Astrocyte (in vitro differentiated cells and primary cell): ENCODE data around the gene GMDS. TPM values are rescaled to one million over a fixed set of nuclear protein-coding genes. Genes with fewer than 3 reads are reported as not detected.

Experiments
- DNase-seq: peaks from one replicate; pipeline ENCODE4 v3.0.0-alpha.2; 2010; ENCODE audit warnings: low read depth
- FAIRE-seq: peaks from 2 replicates; lab custom pipeline; 2011; peaks lifted over from hg19 to GRCh38; lab: Jason Lieb, UNC
- H2AFZ ChIP-seq: 2 replicates; pipeline ENCODE4 v1.6.0; 2012; ENCODE audit warnings: low read depth, low read length, inconsistent platforms
- H3K27ac ChIP-seq: 2 replicates; pipeline ENCODE4 v1.5.1; 2011; ENCODE audit warnings: low read depth, low read length, inconsistent platforms
- H3K27me3 ChIP-seq: 2 replicates; pipeline ENCODE4 v1.6.0; 2011; ENCODE audit warnings: low read length, inconsistent platforms; ENCODE audit not compliant: insufficient read depth
- H3K36me3 ChIP-seq: 2 replicates; pipeline ENCODE4 v1.5.1; 2011; ENCODE audit warnings: low read length, inconsistent platforms; ENCODE audit not compliant: insufficient read depth
- H3K4me1 ChIP-seq: 2 replicates; pipeline ENCODE4 v1.5.1; 2011; ENCODE audit warnings: low read length, inconsistent platforms; ENCODE audit not compliant: insufficient read depth
- H3K4me2 ChIP-seq: 2 replicates; pipeline ENCODE4 v1.6.0; 2012; ENCODE audit warnings: low read length, inconsistent platforms
- H3K4me3 ChIP-seq: 2 replicates; pipeline ENCODE4 v1.5.1; 2011; ENCODE audit warnings: low read depth, mild to moderate bottlenecking, low read length, inconsistent platforms; ENCODE audit not compliant: insufficient read depth
- H3K79me2 ChIP-seq: 2 replicates; pipeline ENCODE4 v1.6.0; 2012; ENCODE audit warnings: mild to moderate bottlenecking, low read length, inconsistent platforms; ENCODE audit not compliant: insufficient read depth
- H3K9ac ChIP-seq: 2 replicates; pipeline ENCODE4 v1.6.0; 2012; ENCODE audit warnings: mild to moderate bottlenecking, low read length, inconsistent platforms
- H3K9me3 ChIP-seq: 2 replicates; pipeline ENCODE4 v1.5.1; 2012; ENCODE audit warnings: low read depth, mild to moderate bottlenecking, low read length, inconsistent platforms; ENCODE audit not compliant: insufficient read depth
- H4K20me1 ChIP-seq: 2 replicates; pipeline ENCODE4 v1.6.0; 2012; ENCODE audit warnings: low read length, inconsistent platforms; ENCODE audit not compliant: insufficient read depth
- H3K27ac Mint-ChIP-seq: one replicate; pipeline ENCODE4 v1.8.0; 2021; ENCODE audit warnings: mild to moderate bottlenecking, mixed read lengths; ENCODE audit not compliant: unreplicated experiment
- H3K27me3 Mint-ChIP-seq: one replicate; pipeline ENCODE4 v1.8.0; 2021; ENCODE audit warnings: low read depth, mixed read lengths; ENCODE audit not compliant: unreplicated experiment
- H3K36me3 Mint-ChIP-seq: one replicate; pipeline ENCODE4 v1.8.0; 2021; ENCODE audit warnings: low read depth, mixed read lengths; ENCODE audit not compliant: unreplicated experiment
- H3K4me1 Mint-ChIP-seq: one replicate; pipeline ENCODE4 v1.8.0; 2021; ENCODE audit warnings: low read depth, mixed read lengths; ENCODE audit not compliant: unreplicated experiment
- H3K4me3 Mint-ChIP-seq: one replicate; pipeline ENCODE4 v1.8.0; 2021; ENCODE audit warnings: mild to moderate bottlenecking, moderate library complexity, mixed read lengths; ENCODE audit not compliant: unreplicated experiment
- H3K9me3 Mint-ChIP-seq: one replicate; pipeline ENCODE4 v1.8.0; 2021; ENCODE audit warnings: mild to moderate bottlenecking, mixed read lengths; ENCODE audit not compliant: unreplicated experiment
- EZH2 ChIP-seq: IDR thresholded peaks from 2 replicates; pipeline ENCODE4 v1.6.1; 2012; ENCODE audit warnings: mild to moderate bottlenecking, low read length, inconsistent platforms; ENCODE audit not compliant: insufficient read depth
- total RNA-seq: library from RNA; stranded (reverse); gene quantifications from 2 replicates; pipeline ENCODE4 v1.2.1, GENCODE V29; 2021
- TF ChIP-seq, protein P1 (sequence below): IDR thresholded peaks from 2 replicates; pipeline ENCODE4 v1.5.1; 2011; ENCODE audit warnings: low read depth, mild to moderate bottlenecking, inconsistent platforms, low read length, moderate library complexity; ENCODE audit not compliant: insufficient read depth

Gene GMDS
- total RNA-seq, 1 donor from 2014 or later = 9.4 TPM

DNA sequence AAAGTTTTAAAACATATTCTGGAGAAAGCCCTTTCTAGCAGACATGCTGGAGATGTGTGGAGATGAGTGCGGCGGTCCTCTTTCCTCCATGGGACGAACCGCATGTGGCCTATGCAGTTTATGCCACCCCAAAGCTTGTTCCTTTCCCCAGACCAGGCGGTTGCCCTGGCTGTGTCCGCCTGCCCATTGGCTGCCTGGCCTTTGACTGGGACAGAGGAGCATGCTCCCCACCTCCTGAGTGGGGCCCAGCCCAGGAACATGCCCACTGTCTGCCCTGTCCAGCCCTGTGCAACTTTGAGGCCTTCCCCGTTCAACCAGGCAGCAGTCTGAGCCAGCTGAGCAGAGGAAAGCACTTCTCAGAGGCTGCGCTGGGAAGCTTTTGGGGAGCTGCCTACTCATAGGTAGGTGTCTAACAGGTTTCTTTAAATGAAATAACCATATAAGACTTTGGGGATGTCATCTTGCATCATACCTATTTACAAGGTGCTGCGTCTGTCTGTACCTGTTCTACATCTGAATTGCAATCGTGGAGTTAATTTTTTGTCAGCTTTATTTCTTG is 615.1 kb downstream of the GMDS start:
- Mint-ChIP-seq H3K27ac (no peak overlapping the region), H3K4me1 (peaks cover 4% of the 10 kb centered on the region), H3K4me3 (no peak overlapping the region), H3K27me3 (peaks cover 80% of the 10 kb centered on the region), H3K9me3 (peaks cover 4% of the 10 kb centered on the region), H3K36me3 (no peaks in the 10 kb centered on the region)
- H3K9me3 ChIP-seq = no peaks in the 10 kb centered on the region
- H4K20me1 ChIP-seq = peaks cover 15% of the 10 kb centered on the region
- no peak overlapping the region for H3K27ac ChIP-seq
- H3K36me3 ChIP-seq = no peaks in the 10 kb centered on the region
- no peaks in the 10 kb centered on the region for H3K79me2 ChIP-seq
- peaks cover 35% of the 10 kb centered on the region for H3K27me3 ChIP-seq
- peak overlapping the region; percentile 16 for H3K4me2 ChIP-seq
- no peak overlapping the region for H3K9ac ChIP-seq
- no peak overlapping the region for H3K4me3 ChIP-seq
- FAIRE-seq = no peak
- no peak for DNase-seq
- H2AFZ ChIP-seq = no peak overlapping the region
- TF ChIP-seq, protein P1, sequence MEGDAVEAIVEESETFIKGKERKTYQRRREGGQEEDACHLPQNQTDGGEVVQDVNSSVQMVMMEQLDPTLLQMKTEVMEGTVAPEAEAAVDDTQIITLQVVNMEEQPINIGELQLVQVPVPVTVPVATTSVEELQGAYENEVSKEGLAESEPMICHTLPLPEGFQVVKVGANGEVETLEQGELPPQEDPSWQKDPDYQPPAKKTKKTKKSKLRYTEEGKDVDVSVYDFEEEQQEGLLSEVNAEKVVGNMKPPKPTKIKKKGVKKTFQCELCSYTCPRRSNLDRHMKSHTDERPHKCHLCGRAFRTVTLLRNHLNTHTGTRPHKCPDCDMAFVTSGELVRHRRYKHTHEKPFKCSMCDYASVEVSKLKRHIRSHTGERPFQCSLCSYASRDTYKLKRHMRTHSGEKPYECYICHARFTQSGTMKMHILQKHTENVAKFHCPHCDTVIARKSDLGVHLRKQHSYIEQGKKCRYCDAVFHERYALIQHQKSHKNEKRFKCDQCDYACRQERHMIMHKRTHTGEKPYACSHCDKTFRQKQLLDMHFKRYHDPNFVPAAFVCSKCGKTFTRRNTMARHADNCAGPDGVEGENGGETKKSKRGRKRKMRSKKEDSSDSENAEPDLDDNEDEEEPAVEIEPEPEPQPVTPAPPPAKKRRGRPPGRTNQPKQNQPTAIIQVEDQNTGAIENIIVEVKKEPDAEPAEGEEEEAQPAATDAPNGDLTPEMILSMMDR = no peak
- TF ChIP-seq EZH2 = no peak
- H3K4me1 ChIP-seq = peaks cover 10% of the 10 kb centered on the region

DNA sequence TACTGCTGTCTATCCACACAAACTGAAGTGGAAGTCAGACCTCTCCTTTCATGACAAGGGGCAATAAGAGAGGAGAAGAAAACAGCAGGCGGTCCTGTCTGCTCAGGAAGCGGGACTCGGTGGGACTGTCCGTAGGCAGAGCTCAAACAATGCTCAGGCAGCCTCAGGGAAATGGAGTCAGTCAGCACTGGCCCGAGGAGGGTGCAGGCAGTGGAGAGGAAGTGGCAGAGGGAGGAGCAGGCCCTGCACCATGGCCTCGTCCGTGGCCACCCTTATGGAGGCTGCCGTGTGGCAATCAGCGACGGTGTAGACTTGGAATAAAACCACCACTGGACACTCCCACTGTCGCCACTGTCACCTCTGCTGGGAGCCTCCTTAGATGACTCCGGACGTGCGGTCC is 616.1 kb downstream of the GMDS start:
- no peak overlapping the region for H2AFZ ChIP-seq
- no peaks in the 10 kb centered on the region for H3K9me3 ChIP-seq
- no peaks in the 10 kb centered on the region for H3K79me2 ChIP-seq
- FAIRE-seq = no peak
- Mint-ChIP-seq H3K27me3 (peaks cover 75% of the 10 kb centered on the region), H3K9me3 (peaks cover 6% of the 10 kb centered on the region), H3K4me3 (no peak overlapping the region), H3K4me1 (peaks cover 4% of the 10 kb centered on the region), H3K27ac (no peak overlapping the region), H3K36me3 (no peaks in the 10 kb centered on the region)
- no peaks in the 10 kb centered on the region for H3K36me3 ChIP-seq
- H3K4me2 ChIP-seq = no peak overlapping the region
- no peak overlapping the region for H3K27ac ChIP-seq
- peaks cover 19% of the 10 kb centered on the region for H4K20me1 ChIP-seq
- peaks cover 16% of the 10 kb centered on the region for H3K4me1 ChIP-seq
- DNase-seq = no peak
- no peak overlapping the region for H3K9ac ChIP-seq
- H3K27me3 ChIP-seq = peaks cover 43% of the 10 kb centered on the region
- no peak overlapping the region for H3K4me3 ChIP-seq
- TF ChIP-seq EZH2 = no peak
- TF ChIP-seq, protein P1 = no peak

DNA sequence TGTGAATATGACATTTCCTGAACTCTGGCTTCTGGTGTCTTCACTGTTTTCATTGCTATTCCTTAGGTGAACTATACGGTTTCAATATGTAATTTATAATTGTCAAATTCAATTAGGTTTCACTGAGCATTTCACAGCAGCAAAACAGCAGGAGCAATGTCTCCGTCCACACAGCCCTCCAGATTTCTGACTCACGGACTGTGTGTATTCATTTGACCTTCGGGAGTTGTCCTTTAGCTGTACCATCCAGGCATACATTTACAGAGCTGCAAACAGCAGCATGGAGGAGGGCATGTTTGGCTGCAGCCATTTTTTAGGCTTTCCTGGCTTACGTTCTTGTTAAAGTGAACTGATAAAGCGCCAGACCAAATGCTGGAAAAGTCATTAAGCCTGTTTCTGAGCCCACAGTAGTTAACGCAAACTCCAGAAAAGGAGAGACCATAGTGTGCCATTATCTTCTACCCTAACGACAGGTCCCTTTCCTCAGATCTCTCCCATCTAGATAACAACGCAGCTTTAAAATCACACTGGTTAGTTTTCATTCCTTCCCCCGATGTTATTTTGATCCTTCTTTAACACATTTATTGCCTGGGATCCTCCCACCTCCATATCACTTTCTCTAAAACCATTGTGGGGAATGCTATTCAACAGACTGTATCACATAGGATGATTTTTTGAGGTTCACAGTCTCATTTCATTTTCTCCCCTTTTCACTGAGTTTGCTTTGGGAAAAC is 617.4 kb downstream of the GMDS start:
- peaks cover 16% of the 10 kb centered on the region for H3K4me1 ChIP-seq
- peaks cover 72% of the 10 kb centered on the region for H3K27me3 Mint-ChIP-seq
- peaks cover 6% of the 10 kb centered on the region for H3K9me3 Mint-ChIP-seq
- peaks cover 4% of the 10 kb centered on the region for H3K4me1 Mint-ChIP-seq
- H3K27me3 ChIP-seq = peaks cover 56% of the 10 kb centered on the region
- H3K36me3 Mint-ChIP-seq = no peaks in the 10 kb centered on the region
- peaks cover 19% of the 10 kb centered on the region for H4K20me1 ChIP-seq
- no peak for DNase-seq
- no peak for FAIRE-seq
- H3K4me3 Mint-ChIP-seq = no peak overlapping the region
- H3K9me3 ChIP-seq = no peaks in the 10 kb centered on the region
- H3K9ac ChIP-seq = no peak overlapping the region
- no peak for TF ChIP-seq EZH2
- TF ChIP-seq, protein P1 = no peak
- no peak overlapping the region for H3K4me2 ChIP-seq
- no peak overlapping the region for H2AFZ ChIP-seq
- H3K27ac ChIP-seq = no peak overlapping the region
- no peaks in the 10 kb centered on the region for H3K36me3 ChIP-seq
- no peak overlapping the region for H3K4me3 ChIP-seq
- H3K27ac Mint-ChIP-seq = no peak overlapping the region
- no peaks in the 10 kb centered on the region for H3K79me2 ChIP-seq
